HepG2 (cell line): ENCODE data around the gene LRRC8E. TPM values are rescaled to one million over a fixed set of nuclear protein-coding genes. Genes with fewer than 3 reads are reported as not detected.

Experiments
- DNMT1 ChIP-seq: sonication (generic); formaldehyde crosslinking; IDR thresholded peaks from 2 replicates; pipeline ENCODE4 v1.5.1; 2020; ENCODE audit warnings: mild to moderate bottlenecking, missing genetic modification reagents
- ELF3 ChIP-seq: IDR thresholded peaks from 2 replicates; pipeline ENCODE4 v1.6.1; 2016; ENCODE audit warnings: missing genetic modification reagents, missing compliant biosample characterization
- FOXO1 ChIP-seq: sonication (generic); formaldehyde crosslinking; IDR thresholded peaks from 2 replicates; pipeline ENCODE4 v1.4.0; 2020; ENCODE audit warnings: missing genetic modification reagents
- HDAC2 ChIP-seq: sonication (generic); formaldehyde crosslinking; IDR thresholded peaks from 2 replicates; pipeline ENCODE4 v1.4.0; 2020; ENCODE audit warnings: missing genetic modification reagents
- JARID2 ChIP-seq: sonication (generic); formaldehyde crosslinking; IDR thresholded peaks from 2 replicates; pipeline ENCODE4 v1.8.1; 2023; ENCODE audit warnings: missing genetic modification reagents, inconsistent platforms; ENCODE audit not compliant: insufficient replicate concordance
- KDM2A ChIP-seq: sonication (generic); formaldehyde crosslinking; IDR thresholded peaks from 2 replicates; pipeline ENCODE4 v1.4.0; 2020; ENCODE audit warnings: low read depth, missing genetic modification reagents, borderline replicate concordance
- MYNN ChIP-seq: sonication (generic); formaldehyde crosslinking; IDR thresholded peaks from 2 replicates; pipeline ENCODE4 v1.4.0; 2020; ENCODE audit warnings: mild to moderate bottlenecking, low read depth, missing genetic modification reagents
- NFE2 ChIP-seq: sonication (generic); formaldehyde crosslinking; IDR thresholded peaks from 2 replicates; pipeline ENCODE4 v1.4.0; 2020; ENCODE audit warnings: missing genetic modification reagents
- NR2F1 ChIP-seq, 2 experiments: fragments of 450-650 bp in 1 of 2; formaldehyde crosslinking in 1 of 2; IDR thresholded peaks; 2 replicates each; pipeline versions ENCODE4 v1.5.0 to v1.6.1; 2016 to 2020; ENCODE audit warnings: mild to moderate bottlenecking in 1 of 2, missing compliant biosample characterization in 1 of 2, missing genetic modification reagents in 1 of 2, moderate library complexity in 1 of 2
- RBFOX2 ChIP-seq: fragments of 200-400 bp; formaldehyde crosslinking; IDR thresholded peaks from 2 replicates; pipeline ENCODE4 v1.6.1; 2017; ENCODE audit warnings: low read depth, mild to moderate bottlenecking, low read length
- SOX13 ChIP-seq, 3 experiments: fragments of 450-650 bp in 1 of 3; sonication (generic) in 1 of 3; formaldehyde crosslinking in 1 of 3; IDR thresholded peaks in 2 of 3; conservative IDR thresholded peaks in 1 of 3; 2 replicates each; pipeline versions ENCODE4 v1.5.0 to v1.6.1; 2016 to 2020; ENCODE audit warnings: antibody characterized with exemption in 1 of 3, mild to moderate bottlenecking in 1 of 3, missing compliant biosample characterization in 1 of 3, missing genetic modification reagents in 1 of 3, moderate library complexity in 1 of 3
- TIGD3 ChIP-seq: sonication (generic); formaldehyde crosslinking; IDR thresholded peaks from 2 replicates; pipeline ENCODE4 v1.5.1; 2020; ENCODE audit warnings: mild to moderate bottlenecking, missing genetic modification reagents, borderline replicate concordance
- ZBTB38 ChIP-seq: sonication (generic); formaldehyde crosslinking; IDR thresholded peaks from 2 replicates; pipeline ENCODE4 v1.5.1; 2020; ENCODE audit warnings: mild to moderate bottlenecking, missing genetic modification reagents
- ZNF205 ChIP-seq: IDR thresholded peaks from 2 replicates; pipeline ENCODE4 v1.6.1; 2018; ENCODE audit warnings: missing biosample characterization, missing genetic modification reagents
- ZNF263 ChIP-seq: sonication (generic); formaldehyde crosslinking; IDR thresholded peaks from 2 replicates; pipeline ENCODE4 v1.4.0; 2020; ENCODE audit warnings: missing genetic modification reagents
- ZNF274 ChIP-seq: sonication (generic); formaldehyde crosslinking; IDR thresholded peaks from 2 replicates; pipeline ENCODE4 v1.5.1; 2020; ENCODE audit warnings: mild to moderate bottlenecking, missing genetic modification reagents
- ZNF414 ChIP-seq: sonication (generic); formaldehyde crosslinking; IDR thresholded peaks from 2 replicates; pipeline ENCODE4 v1.5.0; 2020; ENCODE audit warnings: missing genetic modification reagents
- ZNF577 ChIP-seq: sonication (generic); formaldehyde crosslinking; IDR thresholded peaks from 2 replicates; pipeline ENCODE4 v1.4.0; 2020; ENCODE audit warnings: mild to moderate bottlenecking, low read depth, missing genetic modification reagents, borderline replicate concordance
- ZNF7 ChIP-seq: IDR thresholded peaks from 2 replicates; pipeline ENCODE4 v1.6.1; 2016; ENCODE audit warnings: missing biosample characterization, missing genetic modification reagents
- ZNF704 ChIP-seq: sonication (generic); formaldehyde crosslinking; IDR thresholded peaks from 2 replicates; pipeline ENCODE4 v1.8.1; 2023; ENCODE audit warnings: mild to moderate bottlenecking, inconsistent platforms, moderate library complexity, missing genetic modification reagents, borderline replicate concordance
- polyA plus RNA-seq, 8 experiments: library from polyadenylated mRNA; depleted of rRNA in 3 of 8; stranded (reverse) in 7 of 8; unstranded in 1 of 8; fragments of >200 nt; fragmentation: Illumina TruSeq in 4 of 8; extraction: Trizol in 4 of 8; gene quantifications; 2 replicates each; pipeline versions ENCODE4 v1.2.1 to v1.2.3, GENCODE V29; 2011 to 2016; ENCODE audit warnings: low read depth in 4 of 8, missing spikeins in 1 of 8, mixed read lengths in 1 of 8; ENCODE audit not compliant: insufficient read depth in 1 of 8
- total RNA-seq, 5 experiments: library from RNA; depleted of rRNA; stranded (reverse); fragments of >200 nt; fragmentation: Illumina TruSeq; extraction: Trizol; gene quantifications; 2 replicates each; pipeline ENCODE4 v1.2.3, GENCODE V29; 2016; ENCODE audit warnings: low read depth in 1 of 5
- TF ChIP-seq, protein P1 (sequence below): sonication (generic); formaldehyde crosslinking; IDR thresholded peaks from 2 replicates; pipeline ENCODE4 v1.5.0; 2020; ENCODE audit warnings: mild to moderate bottlenecking, missing genetic modification reagents

Gene LRRC8E
- total and polyA plus RNA-seq, 2 of the 13 experiments (the other 11 are each of a cell fraction or from before 2014, with no cell fraction given): 8.0 to 10.3 TPM

- TF ChIP-seq ZNF704: peak; percentile 24; the same call in 1 of the 2 replicates
- peak; percentile 33 to 44; a peak in 2 of 4 replicates for TF ChIP-seq NR2F1 (CRISPR knock-in tag; IDR thresholded peaks at IDR 0.05)
- TF ChIP-seq TIGD3 (CRISPR knock-in tag): peak; percentile 77; the same call in 1 of the 2 replicates
- TF ChIP-seq ZBTB38 (CRISPR knock-in tag): no peak
- TF ChIP-seq ELF3: peak; percentile 48; the same call in 1 of the 2 replicates
- TF ChIP-seq DNMT1 (CRISPR knock-in tag): no peak
- peak; percentile 74; the same call in 1 of the 2 replicates for TF ChIP-seq ZNF274 (CRISPR knock-in tag)
- TF ChIP-seq SOX13 (IDR thresholded peaks at IDR 0.05): no peak; the same call in 1 of the 2 replicates
- peak in 1 of 2 experiments; percentile 11; a peak in 1 of 4 replicates for TF ChIP-seq SOX13 (CRISPR knock-in tag; conservative IDR thresholded peaks at IDR 0.05 in 1 of 2, IDR thresholded peaks at IDR 0.05 in 1 of 2)
- TF ChIP-seq JARID2 (CRISPR knock-in tag): no peak
- peak; percentile 94 for TF ChIP-seq ZNF414 (CRISPR knock-in tag)
- TF ChIP-seq ZNF7: 0 out of 2 replicates have a peak, but pooled peaks have one; percentile 5
- peak; percentile 8; the same call in 1 of the 2 replicates for TF ChIP-seq FOXO1 (CRISPR knock-in tag)
- TF ChIP-seq RBFOX2: peak; percentile 97
- TF ChIP-seq NFE2 (CRISPR knock-in tag): peak; percentile 50; the same call in 1 of the 2 replicates
- peak; percentile 96 for TF ChIP-seq KDM2A (CRISPR knock-in tag)
- TF ChIP-seq, protein P1, sequence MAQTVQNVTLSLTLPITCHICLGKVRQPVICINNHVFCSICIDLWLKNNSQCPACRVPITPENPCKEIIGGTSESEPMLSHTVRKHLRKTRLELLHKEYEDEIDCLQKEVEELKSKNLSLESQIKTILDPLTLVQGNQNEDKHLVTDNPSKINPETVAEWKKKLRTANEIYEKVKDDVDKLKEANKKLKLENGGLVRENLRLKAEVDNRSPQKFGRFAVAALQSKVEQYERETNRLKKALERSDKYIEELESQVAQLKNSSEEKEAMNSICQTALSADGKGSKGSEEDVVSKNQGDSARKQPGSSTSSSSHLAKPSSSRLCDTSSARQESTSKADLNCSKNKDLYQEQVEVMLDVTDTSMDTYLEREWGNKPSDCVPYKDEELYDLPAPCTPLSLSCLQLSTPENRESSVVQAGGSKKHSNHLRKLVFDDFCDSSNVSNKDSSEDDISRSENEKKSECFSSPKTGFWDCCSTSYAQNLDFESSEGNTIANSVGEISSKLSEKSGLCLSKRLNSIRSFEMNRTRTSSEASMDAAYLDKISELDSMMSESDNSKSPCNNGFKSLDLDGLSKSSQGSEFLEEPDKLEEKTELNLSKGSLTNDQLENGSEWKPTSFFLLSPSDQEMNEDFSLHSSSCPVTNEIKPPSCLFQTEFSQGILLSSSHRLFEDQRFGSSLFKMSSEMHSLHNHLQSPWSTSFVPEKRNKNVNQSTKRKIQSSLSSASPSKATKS (CRISPR knock-in tag): peak; percentile 89
- TF ChIP-seq ZNF205 (CRISPR knock-in tag): no peak
- no peak for TF ChIP-seq ZNF577 (CRISPR knock-in tag)
- peak; percentile 2; the same call in 1 of the 2 replicates for TF ChIP-seq ZNF263 (CRISPR knock-in tag)
- no peak for TF ChIP-seq MYNN (CRISPR knock-in tag)
- peak; percentile 37; the same call in 1 of the 2 replicates for TF ChIP-seq HDAC2 (CRISPR knock-in tag)
These were observed 55.3 kb downstream of the LRRC8E start, which contains the start of gene TIMM44 (continued) for GRCh38 chr19:7943444-7944176.
